ENCODE measurements around the gene RUSC1.

DNA sequence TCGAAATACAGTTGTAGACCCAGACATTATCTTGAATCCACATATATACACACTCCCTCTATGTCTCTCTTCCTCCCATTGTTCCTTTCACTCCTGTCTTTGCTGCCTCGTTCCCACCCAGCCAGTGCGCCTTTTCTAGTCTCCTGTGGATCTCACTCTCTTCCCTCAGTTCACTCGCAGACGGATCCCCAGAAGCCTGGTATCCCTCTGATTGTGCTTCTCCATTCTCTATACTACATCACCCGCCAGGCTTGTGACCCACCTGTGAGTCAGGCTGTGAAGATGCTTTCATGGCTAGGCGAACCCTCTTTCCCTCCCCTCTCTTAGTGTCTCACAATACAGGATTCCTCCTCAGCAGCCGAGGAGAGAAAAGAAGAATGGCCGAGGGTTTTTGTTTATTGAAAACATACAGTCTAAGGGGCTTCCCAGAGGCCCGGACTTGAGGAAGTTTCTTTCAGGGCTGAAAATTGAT is 42.0 kb upstream of the RUSC1 start:
- TF ChIP-seq, protein P1, sequence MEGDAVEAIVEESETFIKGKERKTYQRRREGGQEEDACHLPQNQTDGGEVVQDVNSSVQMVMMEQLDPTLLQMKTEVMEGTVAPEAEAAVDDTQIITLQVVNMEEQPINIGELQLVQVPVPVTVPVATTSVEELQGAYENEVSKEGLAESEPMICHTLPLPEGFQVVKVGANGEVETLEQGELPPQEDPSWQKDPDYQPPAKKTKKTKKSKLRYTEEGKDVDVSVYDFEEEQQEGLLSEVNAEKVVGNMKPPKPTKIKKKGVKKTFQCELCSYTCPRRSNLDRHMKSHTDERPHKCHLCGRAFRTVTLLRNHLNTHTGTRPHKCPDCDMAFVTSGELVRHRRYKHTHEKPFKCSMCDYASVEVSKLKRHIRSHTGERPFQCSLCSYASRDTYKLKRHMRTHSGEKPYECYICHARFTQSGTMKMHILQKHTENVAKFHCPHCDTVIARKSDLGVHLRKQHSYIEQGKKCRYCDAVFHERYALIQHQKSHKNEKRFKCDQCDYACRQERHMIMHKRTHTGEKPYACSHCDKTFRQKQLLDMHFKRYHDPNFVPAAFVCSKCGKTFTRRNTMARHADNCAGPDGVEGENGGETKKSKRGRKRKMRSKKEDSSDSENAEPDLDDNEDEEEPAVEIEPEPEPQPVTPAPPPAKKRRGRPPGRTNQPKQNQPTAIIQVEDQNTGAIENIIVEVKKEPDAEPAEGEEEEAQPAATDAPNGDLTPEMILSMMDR (IDR thresholded peaks at IDR 0.05; ENCODE audit: extremely low read depth in 1 of 2, insufficient read depth in 1 of 2, low read depth in 1 of 2, low read length in 2 of 2): no peak
- TF ChIP-seq EZH2 (IDR thresholded peaks at IDR 0.05; ENCODE audit: borderline replicate concordance, low read depth, low read length, severe bottlenecking) (no peak), POLR2A (IDR thresholded peaks at IDR 0.05; ENCODE audit: low read depth, low read length) (no peak)

All from endothelial cell of umbilical vein (primary cell).